ENCODE results near the gene FHIT. TPM values are rescaled to one million over a fixed set of nuclear protein-coding genes. Genes with fewer than 3 reads are reported as not detected.

Gene FHIT
- total RNA-seq, 1 donor: 16.9 TPM

GRCh38 chr3:60202052-60202726, 1049.1 kb downstream of the FHIT start:
- Histone ChIP-seq H3K9me3 (ENCODE audit: low read depth, low read length) (no peaks in the 10 kb centered on the region), H3K4me3 (ENCODE audit: low read length) (no peak overlapping the region), H3K4me1 (ENCODE audit: insufficient read depth, low read length) (no peaks in the 10 kb centered on the region), H3K27me3 (ENCODE audit: insufficient read depth, low read length) (no peaks in the 10 kb centered on the region)

- H3K27me3 ChIP-seq (ENCODE audit: insufficient read depth, low read length): no peaks in the 10 kb centered on the region
- H3K4me3 ChIP-seq (ENCODE audit: low read length): no peak overlapping the region
- no peaks in the 10 kb centered on the region for H3K4me1 ChIP-seq (ENCODE audit: insufficient read depth, low read length)
- no peaks in the 10 kb centered on the region for H3K9me3 ChIP-seq (ENCODE audit: low read depth, low read length)
Measured at GRCh38 chr3:60199306-60199705, 1051.9 kb downstream of the FHIT start.

GRCh38 chr3:60198179-60198720, 1053.0 kb downstream of the FHIT start:
- no peaks in the 10 kb centered on the region for H3K4me1 ChIP-seq (ENCODE audit: insufficient read depth, low read length)
- H3K4me3 ChIP-seq (ENCODE audit: low read length): no peak overlapping the region
- H3K27me3 ChIP-seq (ENCODE audit: insufficient read depth, low read length): no peaks in the 10 kb centered on the region
- no peaks in the 10 kb centered on the region for H3K9me3 ChIP-seq (ENCODE audit: low read depth, low read length)

GRCh38 chr3:60192297-60193114, 1058.7 kb downstream of the FHIT start:
- Histone ChIP-seq H3K4me1 (ENCODE audit: insufficient read depth, low read length) (no peaks in the 10 kb centered on the region), H3K9me3 (ENCODE audit: low read depth, low read length) (no peaks in the 10 kb centered on the region), H3K4me3 (ENCODE audit: low read length) (no peak overlapping the region), H3K27me3 (ENCODE audit: insufficient read depth, low read length) (no peaks in the 10 kb centered on the region)

GRCh38 chr3:60190073-60190472, 1061.2 kb downstream of the FHIT start:
- Histone ChIP-seq H3K27me3 (ENCODE audit: insufficient read depth, low read length) (no peaks in the 10 kb centered on the region), H3K9me3 (ENCODE audit: low read depth, low read length) (no peaks in the 10 kb centered on the region), H3K4me3 (ENCODE audit: low read length) (no peak overlapping the region), H3K4me1 (ENCODE audit: insufficient read depth, low read length) (no peaks in the 10 kb centered on the region)

- no peak overlapping the region for H3K4me3 ChIP-seq (ENCODE audit: low read length)
- no peaks in the 10 kb centered on the region for H3K9me3 ChIP-seq (ENCODE audit: low read depth, low read length)
- no peaks in the 10 kb centered on the region for H3K27me3 ChIP-seq (ENCODE audit: insufficient read depth, low read length)
- no peaks in the 10 kb centered on the region for H3K4me1 ChIP-seq (ENCODE audit: insufficient read depth, low read length)
Measured at GRCh38 chr3:60189304-60189703, 1061.9 kb downstream of the FHIT start.

GRCh38 chr3:60188803-60189202, 1062.4 kb downstream of the FHIT start:
- Histone ChIP-seq H3K9me3 (ENCODE audit: low read depth, low read length) (no peaks in the 10 kb centered on the region), H3K4me1 (ENCODE audit: insufficient read depth, low read length) (no peaks in the 10 kb centered on the region), H3K27me3 (ENCODE audit: insufficient read depth, low read length) (no peaks in the 10 kb centered on the region), H3K4me3 (ENCODE audit: low read length) (no peak overlapping the region)

GRCh38 chr3:60187343-60187742, 1063.9 kb downstream of the FHIT start:
- H3K4me1 ChIP-seq (ENCODE audit: insufficient read depth, low read length): no peaks in the 10 kb centered on the region
- H3K4me3 ChIP-seq (ENCODE audit: low read length): no peak overlapping the region
- no peaks in the 10 kb centered on the region for H3K27me3 ChIP-seq (ENCODE audit: insufficient read depth, low read length)
- H3K9me3 ChIP-seq (ENCODE audit: low read depth, low read length): no peaks in the 10 kb centered on the region

GRCh38 chr3:60186359-60186758, 1064.9 kb downstream of the FHIT start:
- no peaks in the 10 kb centered on the region for H3K4me1 ChIP-seq (ENCODE audit: insufficient read depth, low read length)
- no peak overlapping the region for H3K4me3 ChIP-seq (ENCODE audit: low read length)
- no peaks in the 10 kb centered on the region for H3K9me3 ChIP-seq (ENCODE audit: low read depth, low read length)
- no peaks in the 10 kb centered on the region for H3K27me3 ChIP-seq (ENCODE audit: insufficient read depth, low read length)

GRCh38 chr3:60185161-60185560, 1066.1 kb downstream of the FHIT start:
- no peak overlapping the region for H3K4me3 ChIP-seq (ENCODE audit: low read length)
- H3K27me3 ChIP-seq (ENCODE audit: insufficient read depth, low read length): no peaks in the 10 kb centered on the region
- H3K9me3 ChIP-seq (ENCODE audit: low read depth, low read length): no peaks in the 10 kb centered on the region
- no peaks in the 10 kb centered on the region for H3K4me1 ChIP-seq (ENCODE audit: insufficient read depth, low read length)

GRCh38 chr3:60182697-60183096, 1068.6 kb downstream of the FHIT start:
- no peaks in the 10 kb centered on the region for H3K4me1 ChIP-seq (ENCODE audit: insufficient read depth, low read length)
- H3K27me3 ChIP-seq (ENCODE audit: insufficient read depth, low read length): no peaks in the 10 kb centered on the region
- no peak overlapping the region for H3K4me3 ChIP-seq (ENCODE audit: low read length)
- no peaks in the 10 kb centered on the region for H3K9me3 ChIP-seq (ENCODE audit: low read depth, low read length)

GRCh38 chr3:60178931-60179653, 1072.2 kb downstream of the FHIT start:
- no peaks in the 10 kb centered on the region for H3K9me3 ChIP-seq (ENCODE audit: low read depth, low read length)
- no peak overlapping the region for H3K4me3 ChIP-seq (ENCODE audit: low read length)
- H3K4me1 ChIP-seq (ENCODE audit: insufficient read depth, low read length): no peaks in the 10 kb centered on the region
- H3K27me3 ChIP-seq (ENCODE audit: insufficient read depth, low read length): no peaks in the 10 kb centered on the region

- H3K4me3 ChIP-seq (ENCODE audit: low read length): no peak overlapping the region
- no peaks in the 10 kb centered on the region for H3K27me3 ChIP-seq (ENCODE audit: insufficient read depth, low read length)
- no peaks in the 10 kb centered on the region for H3K9me3 ChIP-seq (ENCODE audit: low read depth, low read length)
- no peaks in the 10 kb centered on the region for H3K4me1 ChIP-seq (ENCODE audit: insufficient read depth, low read length)
Measured at GRCh38 chr3:60177726-60178125, 1073.5 kb downstream of the FHIT start.

- no peaks in the 10 kb centered on the region for H3K9me3 ChIP-seq (ENCODE audit: low read depth, low read length)
- no peaks in the 10 kb centered on the region for H3K27me3 ChIP-seq (ENCODE audit: insufficient read depth, low read length)
- H3K4me3 ChIP-seq (ENCODE audit: low read length): no peak overlapping the region
- no peaks in the 10 kb centered on the region for H3K4me1 ChIP-seq (ENCODE audit: insufficient read depth, low read length)
Measured at GRCh38 chr3:60176614-60177013, 1074.6 kb downstream of the FHIT start.

GRCh38 chr3:60175680-60176079, 1075.6 kb downstream of the FHIT start:
- no peaks in the 10 kb centered on the region for H3K4me1 ChIP-seq (ENCODE audit: insufficient read depth, low read length)
- H3K4me3 ChIP-seq (ENCODE audit: low read length): no peak overlapping the region
- no peaks in the 10 kb centered on the region for H3K27me3 ChIP-seq (ENCODE audit: insufficient read depth, low read length)
- H3K9me3 ChIP-seq (ENCODE audit: low read depth, low read length): no peaks in the 10 kb centered on the region

All from mononuclear cell (primary cell).